SW480 (cell line): ENCODE results near the gene TMED1.
A peak's percentile ranks its signal among the peaks of the same experiment; 100 is the strongest.

Experiments used
- DNase-seq: peaks from one replicate; pipeline ENCODE4 v3.0.0-alpha.2; 2016; ENCODE audit warnings: low spot score

Gene TMED1

DNA sequence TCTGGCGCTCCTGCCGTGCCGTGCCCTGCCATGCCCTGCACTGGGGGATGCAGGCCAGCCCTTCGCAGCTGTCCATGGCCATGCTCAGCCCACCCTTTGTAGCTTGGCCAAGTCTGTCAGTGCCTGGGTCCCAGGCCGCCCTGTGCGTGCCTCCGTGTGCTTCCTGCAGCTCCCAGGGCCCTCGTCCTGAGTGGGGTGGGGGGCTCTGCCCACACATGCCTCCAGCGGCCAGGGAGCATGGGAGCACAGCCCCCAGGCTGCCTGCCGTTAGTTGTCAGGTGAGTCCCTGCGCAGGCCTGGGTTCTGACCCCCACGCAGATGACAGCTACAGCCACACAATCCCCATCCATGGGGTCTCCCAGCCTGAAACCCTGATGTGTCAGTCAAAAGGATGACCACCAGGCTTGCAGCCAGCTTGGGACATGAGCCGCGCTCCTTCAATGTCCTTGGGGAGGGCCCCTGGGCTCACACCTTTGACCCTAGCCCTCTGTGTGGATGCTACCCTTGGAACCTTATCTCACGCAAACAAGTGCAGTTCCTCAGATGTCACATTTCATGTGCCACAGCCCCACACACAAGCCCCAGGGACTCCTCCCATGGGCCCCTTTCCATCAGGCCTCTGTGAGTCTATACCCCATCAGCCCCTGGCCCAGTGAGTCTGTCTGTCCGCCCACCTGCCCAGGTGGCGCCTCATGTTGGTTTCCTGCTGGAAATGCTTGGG is 24.5 kb downstream of the TMED1 start:
- DNase-seq, result no peak

DNA sequence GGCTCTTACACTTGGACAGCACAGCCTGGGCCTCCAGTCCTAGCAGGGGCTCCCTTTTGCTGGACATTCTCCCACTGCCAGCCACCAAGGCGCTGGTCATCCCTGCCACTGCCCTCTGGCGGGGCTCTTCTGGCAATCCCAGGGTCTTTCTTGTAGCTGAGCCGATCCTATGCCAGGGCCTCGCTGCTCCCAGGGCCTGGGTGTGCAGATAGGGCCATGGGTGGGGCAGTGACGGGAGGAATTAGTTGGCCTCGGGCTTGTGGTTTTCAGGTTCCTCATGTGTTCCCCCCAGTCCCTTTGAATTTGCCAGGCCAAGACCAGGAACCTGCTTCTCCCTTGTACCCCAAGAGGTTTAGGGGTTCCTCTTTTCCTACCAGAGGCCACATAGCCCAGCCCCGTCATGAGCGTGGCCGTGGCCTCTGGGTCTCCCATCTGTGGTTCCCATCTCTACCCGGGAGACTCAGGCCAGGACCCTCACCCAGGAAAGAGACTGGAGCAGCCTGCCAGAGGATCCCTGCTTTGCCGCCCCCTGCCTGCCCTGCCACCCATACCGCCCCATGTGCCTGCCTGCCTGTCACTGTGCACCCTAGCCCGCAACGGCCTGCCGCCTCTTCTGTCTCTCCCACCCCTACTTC is 26.2 kb downstream of the TMED1 start:
- no peak for DNase-seq

DNA sequence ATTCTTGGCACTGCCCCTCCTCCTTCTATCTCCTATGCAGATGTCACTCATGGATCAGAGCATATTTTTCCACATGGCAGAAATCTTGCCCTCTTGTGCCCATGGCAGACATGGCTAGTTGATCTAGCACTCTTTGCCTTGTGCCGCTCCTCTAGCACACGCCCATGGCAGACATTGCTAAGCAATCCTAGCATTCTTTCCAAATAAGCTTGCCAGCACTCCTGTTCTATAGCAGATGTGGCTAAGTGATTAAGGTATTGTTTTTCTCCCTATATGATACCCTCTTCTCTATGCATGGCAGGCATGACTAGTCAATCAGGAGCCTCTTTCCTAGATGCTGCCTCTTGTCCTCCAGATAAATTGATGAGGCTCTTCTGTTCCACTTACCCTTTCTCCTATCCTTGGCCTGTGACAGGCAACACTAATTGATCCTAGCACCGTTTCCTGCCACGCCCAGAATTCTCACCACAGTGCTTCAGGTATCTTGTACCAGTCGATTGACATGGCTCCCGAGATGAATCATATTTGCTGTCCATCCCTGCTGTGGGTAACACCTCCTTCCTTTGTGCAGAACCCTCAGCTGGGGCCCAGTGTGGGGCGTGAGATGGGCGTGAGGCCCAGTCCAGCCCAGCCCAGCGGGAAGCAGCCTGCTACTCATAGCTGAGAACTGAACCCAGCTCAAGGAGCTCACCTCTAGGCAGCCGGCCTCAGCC is 26.9 kb downstream of the TMED1 start:
- DNase-seq, result peak; percentile 89

DNA sequence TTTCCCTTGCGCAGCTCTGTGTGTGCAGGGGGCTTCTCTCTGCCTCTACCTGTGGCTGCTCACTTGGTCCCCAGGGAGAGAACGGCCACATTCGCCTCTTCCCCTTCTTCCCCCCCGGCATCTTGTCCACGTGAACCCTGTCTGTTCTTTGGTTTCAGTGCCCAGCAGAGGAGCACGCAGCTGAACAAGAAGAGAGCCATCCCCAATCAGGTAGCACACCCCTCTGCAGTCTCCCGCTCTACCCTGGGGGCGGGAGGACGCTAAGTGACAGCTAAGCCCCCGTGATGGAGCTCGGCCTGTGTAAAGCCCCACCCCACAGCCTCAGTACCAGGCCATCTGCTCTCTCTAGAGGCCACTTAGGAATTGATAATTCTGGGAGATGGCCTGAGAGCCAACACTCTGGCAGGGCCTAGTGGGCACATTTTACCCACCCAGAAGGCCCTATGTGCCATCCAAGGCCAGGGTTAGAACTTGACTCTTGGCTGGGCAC is 30.2 kb downstream of the TMED1 start:
- DNase-seq, result no peak

DNA sequence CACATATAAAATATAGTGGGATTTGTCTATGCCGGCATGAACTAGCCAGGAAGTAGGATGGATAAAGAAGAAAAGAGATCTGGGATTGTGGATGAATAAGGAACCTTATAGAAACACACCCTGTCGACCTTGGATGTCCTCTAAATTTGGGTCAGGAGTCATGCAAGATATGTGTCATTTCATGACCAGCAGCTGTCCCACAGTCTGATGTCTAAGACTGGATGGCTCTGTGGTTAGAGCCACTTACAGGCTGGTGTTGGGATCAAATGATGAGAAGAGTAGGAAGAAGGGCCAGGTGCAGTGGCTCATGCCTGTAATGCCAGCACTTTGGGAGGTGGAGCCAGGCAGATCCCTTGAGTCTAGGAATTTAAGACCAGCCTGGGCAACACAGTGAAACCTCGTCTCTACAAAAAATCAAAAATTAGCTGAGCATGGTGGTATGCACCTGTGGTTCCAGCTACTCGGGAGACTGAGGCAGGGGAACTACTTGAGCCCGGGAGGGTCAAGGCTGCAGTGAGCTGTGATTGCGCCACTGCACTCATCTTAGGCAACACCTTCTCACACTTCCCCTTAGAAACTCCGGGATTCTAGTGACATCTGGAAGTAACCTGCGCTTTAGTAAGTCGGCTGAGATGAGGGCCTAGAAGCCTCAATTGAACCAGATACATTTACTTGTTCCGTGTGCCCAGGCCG is 30.8 kb downstream of the TMED1 start:
- DNase-seq, result no peak

GRCh38 chr19:10803252-10803651 is 32.8 kb downstream of the TMED1 start:
- DNase-seq, result no peak

GRCh38 chr19:10802479-10802878 is 33.5 kb downstream of the TMED1 start:
- no peak for DNase-seq

DNA sequence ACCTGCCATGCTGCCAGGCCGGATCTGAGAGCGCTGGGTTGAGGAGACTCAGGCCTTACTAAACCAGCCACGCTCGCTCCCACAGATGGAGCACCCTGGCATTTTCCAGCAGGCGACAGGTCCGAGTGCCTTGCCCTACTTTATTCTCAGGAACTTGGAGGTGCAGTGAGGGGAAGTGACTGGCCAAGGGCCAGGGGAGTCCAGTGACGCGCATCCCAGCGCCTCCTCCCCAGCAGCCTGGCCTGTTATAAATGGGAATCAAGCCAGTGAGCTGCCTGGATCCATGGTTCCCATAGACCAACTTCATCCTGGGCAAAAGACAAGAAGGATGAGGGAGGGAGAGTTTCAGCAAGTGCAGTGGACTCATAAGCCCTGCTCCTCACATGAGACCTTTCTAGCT is 35.5 kb downstream of the TMED1 start:
- no peak for DNase-seq

DNA sequence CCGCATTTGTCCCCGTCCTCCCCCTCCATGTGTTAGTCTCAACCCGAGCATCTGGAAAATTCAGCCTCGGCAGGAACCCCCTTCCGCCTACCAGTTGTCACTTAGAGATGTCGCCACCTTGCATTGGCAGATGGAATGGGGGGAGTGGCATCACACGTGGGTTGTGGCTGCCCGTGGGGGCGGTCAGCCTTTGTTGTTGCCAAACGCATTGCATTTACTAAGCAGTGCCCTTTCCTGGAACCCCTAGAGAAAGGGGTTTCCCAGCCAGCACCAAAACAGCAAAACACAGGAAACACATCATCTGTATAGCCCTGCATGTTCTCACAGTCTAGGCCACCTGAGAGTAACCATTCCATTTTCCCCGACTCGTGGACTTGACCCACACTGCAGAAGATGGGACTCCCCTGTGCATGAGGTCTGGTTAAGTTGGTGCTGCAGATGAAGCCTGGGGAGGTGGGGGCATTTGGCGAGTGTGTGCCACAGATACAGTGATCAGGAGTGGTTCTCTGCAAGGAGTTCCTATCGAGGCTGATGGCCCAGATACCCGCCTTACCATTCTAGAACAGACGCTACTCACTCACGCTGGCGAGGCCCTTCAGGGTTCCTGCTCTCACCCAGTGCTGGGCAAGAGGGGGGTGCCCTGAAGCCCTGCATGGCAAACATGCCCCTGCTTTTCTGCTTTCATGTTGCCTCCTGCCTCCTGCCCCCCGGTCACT is 38.3 kb downstream of the TMED1 start:
- peak; percentile 12 for DNase-seq

GRCh38 chr19:10797078-10797477 is 38.9 kb downstream of the TMED1 start:
- no peak for DNase-seq

- DNase-seq, result no peak
Observed at GRCh38 chr19:10796653-10797052, 39.4 kb downstream of the TMED1 start.

- no peak for DNase-seq
Observed at GRCh38 chr19:10789866-10790265, 46.1 kb downstream of the TMED1 start.

DNA sequence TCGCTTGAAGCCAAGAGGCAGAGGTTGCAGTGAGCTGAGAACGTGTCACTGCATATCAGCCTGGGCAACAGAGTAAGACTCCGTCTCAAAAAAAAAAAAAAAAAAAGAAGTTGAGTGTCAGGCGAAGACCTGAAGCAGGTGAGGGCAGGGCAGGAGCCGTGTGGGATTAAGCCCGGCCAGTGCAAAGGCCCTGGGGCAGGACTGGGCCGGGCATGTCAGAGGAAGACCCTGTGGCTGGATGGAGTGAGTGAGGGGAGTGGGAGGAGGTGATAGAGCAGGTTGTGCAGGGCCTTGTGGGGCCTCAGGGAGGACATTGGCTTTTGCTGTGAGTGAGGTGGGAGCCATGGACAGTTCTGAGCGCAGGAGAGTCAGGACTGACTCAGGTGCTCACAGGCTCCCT is 47.9 kb downstream of the TMED1 start:
- no peak for DNase-seq

DNA sequence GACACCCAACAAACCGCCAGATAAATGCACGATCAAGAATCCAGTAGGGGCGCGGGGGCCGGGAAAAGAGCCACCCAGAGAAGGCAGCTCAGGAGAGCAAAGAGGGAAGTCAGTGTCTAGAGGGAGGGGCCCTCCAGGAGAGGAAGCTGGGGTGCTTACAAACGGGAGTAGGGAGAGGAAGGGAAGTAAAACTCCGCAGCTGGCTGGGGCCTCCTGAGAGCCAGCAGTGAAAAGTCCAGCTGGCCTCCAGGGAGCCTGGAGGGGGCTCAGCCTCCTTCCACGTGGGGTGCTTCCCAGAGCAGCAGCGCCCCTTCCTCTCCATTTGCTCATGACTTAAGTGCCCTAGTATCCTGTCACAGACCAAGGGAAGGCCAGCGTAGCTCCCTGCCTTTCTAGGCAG is 51.8 kb downstream of the TMED1 start:
- no peak for DNase-seq

GRCh38 chr19:10782795-10783194 is 53.2 kb downstream of the TMED1 start:
- no peak for DNase-seq
